Measurements from ENCODE around the gene ASL.

DNA sequence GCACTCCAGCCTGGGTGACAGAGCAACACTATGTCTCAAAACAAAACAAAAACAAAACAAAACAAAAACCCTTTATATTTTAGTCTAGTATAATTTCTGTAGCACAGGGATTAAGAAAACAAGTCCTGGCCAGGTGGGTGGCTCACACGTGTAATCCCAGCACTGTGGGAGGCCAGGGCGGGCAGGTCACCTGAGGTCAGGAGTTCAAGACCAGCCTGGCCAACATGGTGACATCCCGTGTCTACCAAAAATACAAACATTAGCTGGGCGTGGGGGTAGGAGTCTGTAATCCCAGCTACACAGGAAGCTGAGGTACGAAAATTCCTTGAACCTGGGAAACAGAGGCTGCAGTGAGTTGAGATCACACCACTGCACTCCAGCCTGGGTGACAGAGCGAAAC, 23.2 kb upstream of the ASL start:
- TF ChIP-seq CEBPB (IDR thresholded peaks at IDR 0.05; ENCODE audit: borderline replicate concordance in 1 of 2, low read depth in 2 of 2, low read length in 2 of 2) = no peak
- no peak for TF ChIP-seq JUND (IDR thresholded peaks at IDR 0.05; ENCODE audit: low read depth, low read length)
- TF ChIP-seq TAF1 (IDR thresholded peaks at IDR 0.05; ENCODE audit: borderline replicate concordance, low read depth, low read length) = no peak
- TF ChIP-seq, protein P1, sequence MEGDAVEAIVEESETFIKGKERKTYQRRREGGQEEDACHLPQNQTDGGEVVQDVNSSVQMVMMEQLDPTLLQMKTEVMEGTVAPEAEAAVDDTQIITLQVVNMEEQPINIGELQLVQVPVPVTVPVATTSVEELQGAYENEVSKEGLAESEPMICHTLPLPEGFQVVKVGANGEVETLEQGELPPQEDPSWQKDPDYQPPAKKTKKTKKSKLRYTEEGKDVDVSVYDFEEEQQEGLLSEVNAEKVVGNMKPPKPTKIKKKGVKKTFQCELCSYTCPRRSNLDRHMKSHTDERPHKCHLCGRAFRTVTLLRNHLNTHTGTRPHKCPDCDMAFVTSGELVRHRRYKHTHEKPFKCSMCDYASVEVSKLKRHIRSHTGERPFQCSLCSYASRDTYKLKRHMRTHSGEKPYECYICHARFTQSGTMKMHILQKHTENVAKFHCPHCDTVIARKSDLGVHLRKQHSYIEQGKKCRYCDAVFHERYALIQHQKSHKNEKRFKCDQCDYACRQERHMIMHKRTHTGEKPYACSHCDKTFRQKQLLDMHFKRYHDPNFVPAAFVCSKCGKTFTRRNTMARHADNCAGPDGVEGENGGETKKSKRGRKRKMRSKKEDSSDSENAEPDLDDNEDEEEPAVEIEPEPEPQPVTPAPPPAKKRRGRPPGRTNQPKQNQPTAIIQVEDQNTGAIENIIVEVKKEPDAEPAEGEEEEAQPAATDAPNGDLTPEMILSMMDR (IDR thresholded peaks at IDR 0.05 in 2 of 3, conservative IDR thresholded peaks at IDR 0.05 in 1 of 3; ENCODE audit: control insufficient read depth in 2 of 3, extremely low read depth in 1 of 3, insufficient read depth in 1 of 3, low read depth in 3 of 3, low read length in 3 of 3) = no peak
- no peak for TF ChIP-seq ASH2L (IDR thresholded peaks at IDR 0.05; ENCODE audit: borderline replicate concordance, low read depth)
- TF ChIP-seq ZNF384 (IDR thresholded peaks at IDR 0.05; ENCODE audit: borderline replicate concordance, low read depth, low read length) = no peak
- TF ChIP-seq EP300 (IDR thresholded peaks at IDR 0.05; ENCODE audit: borderline replicate concordance in 1 of 2, control insufficient read depth in 1 of 2, low read depth in 2 of 2, low read length in 2 of 2) = no peak
- TF ChIP-seq BHLHE40 (IDR thresholded peaks at IDR 0.05; ENCODE audit: borderline replicate concordance in 1 of 2, low read depth in 2 of 2, low read length in 1 of 2) = no peak
- TF ChIP-seq SMC3 (IDR thresholded peaks at IDR 0.05; ENCODE audit: borderline replicate concordance, low read length) = no peak

Measured in GM12878 (cell line).